SK-N-SH (cell line): Measurements from ENCODE around the gene WWC2.

Experiments
- EP300 ChIP-seq, 2 experiments: IDR thresholded peaks; 2 replicates each; pipeline versions ENCODE4 v1.4.0 to v1.6.1; 2012; ENCODE audit warnings: borderline replicate concordance in 1 of 2, low read depth in 1 of 2, low read length in 1 of 2
- SIN3A ChIP-seq: IDR thresholded peaks from 2 replicates; pipeline ENCODE4 v1.6.1; 2012; ENCODE audit warnings: low read depth, mild to moderate bottlenecking, low read length, moderate library complexity, borderline replicate concordance
- TAF1 ChIP-seq: IDR thresholded peaks from 2 replicates; pipeline ENCODE4 v1.6.1; 2012; ENCODE audit warnings: low read depth, mild to moderate bottlenecking, low read length, moderate library complexity, borderline replicate concordance
- TF ChIP-seq, protein P1 (sequence below): IDR thresholded peaks from 2 replicates; pipeline ENCODE4; 2012
- TF ChIP-seq, protein P2 (sequence below): fragments of 200-600 bp; sonication (generic); IDR thresholded peaks from 2 replicates; pipeline ENCODE4 v1.6.1; 2017; ENCODE audit warnings: antibody characterized with exemption, mild to moderate bottlenecking, moderate library complexity
- TF ChIP-seq, protein P3 (sequence below): IDR thresholded peaks from 2 replicates; pipeline ENCODE4 v1.6.1; 2012; ENCODE audit warnings: mild to moderate bottlenecking, low read depth, low read length, moderate library complexity

DNA sequence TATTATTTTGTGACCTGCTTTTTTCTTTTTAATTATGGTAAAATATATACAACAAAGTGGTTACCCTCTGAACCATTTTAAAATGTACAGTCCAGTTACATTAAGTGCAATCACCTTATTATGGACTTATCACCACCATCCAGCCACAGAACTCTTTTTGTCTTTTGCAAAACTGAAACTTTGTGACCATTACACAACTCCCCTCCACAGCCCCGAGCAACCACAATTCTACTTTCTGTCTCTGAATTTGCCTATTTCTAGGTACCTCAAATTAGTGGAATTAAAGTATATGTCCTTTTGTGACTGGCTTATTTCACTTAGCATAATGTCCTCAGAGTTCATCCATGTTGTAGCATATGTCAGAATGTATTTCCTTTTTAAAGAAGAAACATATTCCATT, 39.3 kb upstream of the WWC2 start:
- TF ChIP-seq, protein P1, sequence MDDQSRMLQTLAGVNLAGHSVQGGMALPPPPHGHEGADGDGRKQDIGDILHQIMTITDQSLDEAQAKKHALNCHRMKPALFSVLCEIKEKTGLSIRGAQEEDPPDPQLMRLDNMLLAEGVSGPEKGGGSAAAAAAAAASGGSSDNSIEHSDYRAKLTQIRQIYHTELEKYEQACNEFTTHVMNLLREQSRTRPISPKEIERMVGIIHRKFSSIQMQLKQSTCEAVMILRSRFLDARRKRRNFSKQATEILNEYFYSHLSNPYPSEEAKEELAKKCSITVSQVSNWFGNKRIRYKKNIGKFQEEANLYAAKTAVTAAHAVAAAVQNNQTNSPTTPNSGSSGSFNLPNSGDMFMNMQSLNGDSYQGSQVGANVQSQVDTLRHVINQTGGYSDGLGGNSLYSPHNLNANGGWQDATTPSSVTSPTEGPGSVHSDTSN: no peak
- TF ChIP-seq, protein P2, sequence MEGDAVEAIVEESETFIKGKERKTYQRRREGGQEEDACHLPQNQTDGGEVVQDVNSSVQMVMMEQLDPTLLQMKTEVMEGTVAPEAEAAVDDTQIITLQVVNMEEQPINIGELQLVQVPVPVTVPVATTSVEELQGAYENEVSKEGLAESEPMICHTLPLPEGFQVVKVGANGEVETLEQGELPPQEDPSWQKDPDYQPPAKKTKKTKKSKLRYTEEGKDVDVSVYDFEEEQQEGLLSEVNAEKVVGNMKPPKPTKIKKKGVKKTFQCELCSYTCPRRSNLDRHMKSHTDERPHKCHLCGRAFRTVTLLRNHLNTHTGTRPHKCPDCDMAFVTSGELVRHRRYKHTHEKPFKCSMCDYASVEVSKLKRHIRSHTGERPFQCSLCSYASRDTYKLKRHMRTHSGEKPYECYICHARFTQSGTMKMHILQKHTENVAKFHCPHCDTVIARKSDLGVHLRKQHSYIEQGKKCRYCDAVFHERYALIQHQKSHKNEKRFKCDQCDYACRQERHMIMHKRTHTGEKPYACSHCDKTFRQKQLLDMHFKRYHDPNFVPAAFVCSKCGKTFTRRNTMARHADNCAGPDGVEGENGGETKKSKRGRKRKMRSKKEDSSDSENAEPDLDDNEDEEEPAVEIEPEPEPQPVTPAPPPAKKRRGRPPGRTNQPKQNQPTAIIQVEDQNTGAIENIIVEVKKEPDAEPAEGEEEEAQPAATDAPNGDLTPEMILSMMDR: no peak
- no peak for TF ChIP-seq SIN3A
- no peak for TF ChIP-seq EP300 (IDR thresholded peaks at IDR 0.05; ENCODE audit: borderline replicate concordance in 1 of 2, low read depth in 1 of 2, low read length in 1 of 2)
- TF ChIP-seq, protein P3, sequence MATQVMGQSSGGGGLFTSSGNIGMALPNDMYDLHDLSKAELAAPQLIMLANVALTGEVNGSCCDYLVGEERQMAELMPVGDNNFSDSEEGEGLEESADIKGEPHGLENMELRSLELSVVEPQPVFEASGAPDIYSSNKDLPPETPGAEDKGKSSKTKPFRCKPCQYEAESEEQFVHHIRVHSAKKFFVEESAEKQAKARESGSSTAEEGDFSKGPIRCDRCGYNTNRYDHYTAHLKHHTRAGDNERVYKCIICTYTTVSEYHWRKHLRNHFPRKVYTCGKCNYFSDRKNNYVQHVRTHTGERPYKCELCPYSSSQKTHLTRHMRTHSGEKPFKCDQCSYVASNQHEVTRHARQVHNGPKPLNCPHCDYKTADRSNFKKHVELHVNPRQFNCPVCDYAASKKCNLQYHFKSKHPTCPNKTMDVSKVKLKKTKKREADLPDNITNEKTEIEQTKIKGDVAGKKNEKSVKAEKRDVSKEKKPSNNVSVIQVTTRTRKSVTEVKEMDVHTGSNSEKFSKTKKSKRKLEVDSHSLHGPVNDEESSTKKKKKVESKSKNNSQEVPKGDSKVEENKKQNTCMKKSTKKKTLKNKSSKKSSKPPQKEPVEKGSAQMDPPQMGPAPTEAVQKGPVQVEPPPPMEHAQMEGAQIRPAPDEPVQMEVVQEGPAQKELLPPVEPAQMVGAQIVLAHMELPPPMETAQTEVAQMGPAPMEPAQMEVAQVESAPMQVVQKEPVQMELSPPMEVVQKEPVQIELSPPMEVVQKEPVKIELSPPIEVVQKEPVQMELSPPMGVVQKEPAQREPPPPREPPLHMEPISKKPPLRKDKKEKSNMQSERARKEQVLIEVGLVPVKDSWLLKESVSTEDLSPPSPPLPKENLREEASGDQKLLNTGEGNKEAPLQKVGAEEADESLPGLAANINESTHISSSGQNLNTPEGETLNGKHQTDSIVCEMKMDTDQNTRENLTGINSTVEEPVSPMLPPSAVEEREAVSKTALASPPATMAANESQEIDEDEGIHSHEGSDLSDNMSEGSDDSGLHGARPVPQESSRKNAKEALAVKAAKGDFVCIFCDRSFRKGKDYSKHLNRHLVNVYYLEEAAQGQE: no peak
- no peak for TF ChIP-seq TAF1
